IPS DF 19.7 (cell line): ENCODE measurements around the gene ZNF608.

Experiments used
- DNase-seq: peaks from one replicate; pipeline ENCODE4 v3.0.0-alpha.2; 2013; ENCODE audit warnings: low read depth, low spot score

Gene ZNF608

GRCh38 chr5:124736805-124737188, 9.6 kb downstream of the ZNF608 start:
- no peak for DNase-seq

GRCh38 chr5:124736082-124736804, 10.2 kb downstream of the ZNF608 start:
- DNase-seq, result no peak

GRCh38 chr5:124735169-124735858, 11.1 kb downstream of the ZNF608 start:
- DNase-seq, result no peak

GRCh38 chr5:124734574-124735168, 11.8 kb downstream of the ZNF608 start:
- DNase-seq, result no peak

- no peak for DNase-seq
Measured at GRCh38 chr5:124733329-124733650, 13.1 kb downstream of the ZNF608 start.

GRCh38 chr5:124732428-124733328, 13.8 kb downstream of the ZNF608 start:
- DNase-seq, result no peak

- DNase-seq, result no peak
Measured at GRCh38 chr5:124730381-124730780, 16.1 kb downstream of the ZNF608 start.

GRCh38 chr5:124729720-124730359, 16.6 kb downstream of the ZNF608 start:
- DNase-seq, result no peak

- no peak for DNase-seq
Measured at GRCh38 chr5:124728968-124729332, 17.5 kb downstream of the ZNF608 start.

- no peak for DNase-seq
Measured at GRCh38 chr5:124728331-124728967, 18.0 kb downstream of the ZNF608 start.

- no peak for DNase-seq
Measured at GRCh38 chr5:124726631-124727362, 19.6 kb downstream of the ZNF608 start.

- no peak for DNase-seq
Measured at GRCh38 chr5:124725622-124726258, 20.7 kb downstream of the ZNF608 start.

GRCh38 chr5:124725040-124725434, 21.4 kb downstream of the ZNF608 start:
- DNase-seq, result no peak

GRCh38 chr5:124724357-124725039, 21.9 kb downstream of the ZNF608 start:
- DNase-seq, result no peak

- no peak for DNase-seq
Measured at GRCh38 chr5:124721229-124721735, 25.2 kb downstream of the ZNF608 start.

- DNase-seq, result no peak
Measured at GRCh38 chr5:124720593-124720992, 25.8 kb downstream of the ZNF608 start.

GRCh38 chr5:124719113-124719967, 27.1 kb downstream of the ZNF608 start:
- no peak for DNase-seq

GRCh38 chr5:124718380-124718789, 28.1 kb downstream of the ZNF608 start:
- no peak for DNase-seq
